22Rv1 (cell line): ENCODE data around the gene PLCB3.

Source experiments
- CTCF ChIP-seq: fragments of 450-650 bp; IDR thresholded peaks from 2 replicates; pipeline ENCODE4 v1.5.1; 2017; ENCODE audit warnings: mild to moderate bottlenecking
- ZFX ChIP-seq: fragments of 450-650 bp; IDR thresholded peaks from 2 replicates; pipeline ENCODE4 v1.6.1; 2017; ENCODE audit warnings: antibody characterized with exemption, borderline replicate concordance

GRCh38 chr11:64267207-64267945 is 16.0 kb downstream of the PLCB3 start:
- TF ChIP-seq CTCF = no peak
- TF ChIP-seq ZFX = no peak
